Thyroid gland (tissue), 4 donors: ENCODE data around the gene CCR8. TPM values are rescaled to one million over a fixed set of nuclear protein-coding genes. Genes with fewer than 3 reads are reported as not detected.
"Not testable (repeated sequence)": the region's sequence is repeated elsewhere in the genome, so short reads cannot be mapped to it uniquely, and the experiment has no call there.

Experiments
- DNase-seq, 2 donors: peaks; one replicate each; pipeline ENCODE4 v3.0.0-alpha.2; 2019
- H3K27ac ChIP-seq, 3 donors: fragments of 200-600 bp; sonication (generic); 1 replicate in 2 of 3; 2 replicates in 1 of 3; pipeline ENCODE4 v1.5.1; 2016 to 2019; ENCODE audit warnings: mild to moderate bottlenecking in 1 of 3, moderate library complexity in 1 of 3
- H3K27me3 ChIP-seq: fragments of 200-600 bp; sonication (generic); one replicate; pipeline ENCODE4 v1.5.1; 2019
- H3K36me3 ChIP-seq, 2 donors: fragments of 200-600 bp; sonication (generic); one replicate each; pipeline ENCODE4 v1.5.1; 2016 to 2019
- H3K4me1 ChIP-seq, 2 donors: fragments of 200-600 bp; sonication (generic); one replicate each; pipeline ENCODE4 v1.5.1; 2017 to 2019
- H3K4me3 ChIP-seq, 3 donors: fragments of 200-600 bp; sonication (generic); replicated peaks in 1 of 3; 1 replicate in 2 of 3; 2 replicates in 1 of 3; pipeline ENCODE4 v1.5.1; 2016; ENCODE audit warnings: mild to moderate bottlenecking in 1 of 3
- H3K9me3 ChIP-seq: fragments of 200-600 bp; sonication (generic); one replicate; pipeline ENCODE4 v1.5.1; 2017
- CTCF ChIP-seq, 6 experiments: fragments of 200-600 bp in 3 of 6; fragments of 450-650 bp in 3 of 6; sonication (generic) in 3 of 6; IDR thresholded peaks; one replicate each; pipeline ENCODE4 v1.5.1; 2016 to 2019; ENCODE audit warnings: antibody characterized with exemption in 6 of 6, mild to moderate bottlenecking in 2 of 6, inconsistent platforms in 1 of 6, moderate library complexity in 1 of 6
- POLR2A ChIP-seq, 2 donors: fragments of 450-650 bp; IDR thresholded peaks; one replicate each; pipeline ENCODE4 v1.6.1; 2017; ENCODE audit warnings: antibody characterized with exemption in 2 of 2, mild to moderate bottlenecking in 2 of 2, moderate library complexity in 1 of 2
- WGBS, 2 donors: methylation state at CpG; one replicate each; pipeline ENCODE4 v1.1.5; 2017; 5-methylcytosine and 5-hydroxymethylcytosine counted together
- intact Hi-C: fragments of 100-400 bp; cut with DNase I; formaldehyde crosslinking; loops from one replicate; pipeline ENCODE4 v1.15.1; 2023
- total RNA-seq, 4 donors: library from RNA; depleted of rRNA; stranded (reverse); fragments of >200 nt; gene quantifications; one replicate each; pipeline ENCODE4 v1.2.3, GENCODE V29; 2016

Gene CCR8
- total RNA-seq, 4 donors from 2014 or later, result not detected

- WGBS, 2 donors, result 93 to 94% methylated on average over 1 of the region's 1 CpG
- TF ChIP-seq CTCF (IDR thresholded peaks at IDR 0.05) (no peak), POLR2A (IDR thresholded peaks at IDR 0.05) (no peak)
- no peaks in the 10 kb centered on the region for H3K9me3 ChIP-seq
- DNase-seq, result no peak
- no peaks in the 10 kb centered on the region for H3K4me1 ChIP-seq
- H3K4me3 ChIP-seq, result no peak overlapping the region
- intact Hi-C loops, result no loop called here
- no peaks in the 10 kb centered on the region for H3K36me3 ChIP-seq
- H3K27me3 ChIP-seq, result no peaks in the 10 kb centered on the region
- no peak overlapping the region for H3K27ac ChIP-seq
Measured at GRCh38 chr3:39315420-39315819, 14.1 kb upstream of the CCR8 start.

GRCh38 chr3:39317571-39318169, 11.8 kb upstream of the CCR8 start:
- Histone ChIP-seq H3K27ac (no peak overlapping the region), H3K4me1 (no peaks in the 10 kb centered on the region), H3K36me3 (no peaks in the 10 kb centered on the region), H3K9me3 (no peaks in the 10 kb centered on the region), H3K27me3 (no peaks in the 10 kb centered on the region), H3K4me3 (no peak overlapping the region)
- TF ChIP-seq POLR2A (IDR thresholded peaks at IDR 0.05) (no peak), CTCF (IDR thresholded peaks at IDR 0.05) (no peak)
- 94 to 96% methylated on average over 2 of the region's 2 CpGs for WGBS, 2 donors
- DNase-seq, result no peak
- intact Hi-C loops, result no loop called here

- intact Hi-C loops, result no loop called here
- Histone ChIP-seq H3K27me3 (no peaks in the 10 kb centered on the region), H3K36me3 (no peaks in the 10 kb centered on the region)
Measured at GRCh38 chr3:39318301-39318700, 11.2 kb upstream of the CCR8 start.

GRCh38 chr3:39319249-39319648, 10.3 kb upstream of the CCR8 start:
- intact Hi-C loops, result no loop called here
- no peak overlapping the region for H3K27ac ChIP-seq
- TF ChIP-seq CTCF (IDR thresholded peaks at IDR 0.05) (no peak), POLR2A (IDR thresholded peaks at IDR 0.05) (no peak)
- H3K4me3 ChIP-seq, result no peak overlapping the region
- no peak for DNase-seq
- no peaks in the 10 kb centered on the region for H3K9me3 ChIP-seq
- H3K36me3 ChIP-seq, result no peaks in the 10 kb centered on the region
- H3K27me3 ChIP-seq, result no peaks in the 10 kb centered on the region
- H3K4me1 ChIP-seq, result no peaks in the 10 kb centered on the region

More at GRCh38 chr3:39318301-39318700, 11.2 kb upstream of the CCR8 start:
- Histone ChIP-seq H3K4me3 (no peak overlapping the region), H3K27ac (no peak overlapping the region), H3K9me3 (no peaks in the 10 kb centered on the region), H3K4me1 (no peaks in the 10 kb centered on the region)
- WGBS, 2 donors, result 87 to 89% methylated on average over 1 of the region's 1 CpG
- DNase-seq, result no peak
- TF ChIP-seq CTCF (IDR thresholded peaks at IDR 0.05) (no peak), POLR2A (IDR thresholded peaks at IDR 0.05) (no peak)

GRCh38 chr3:39321574-39321983, 7.9 kb upstream of the CCR8 start:
- H3K4me1 ChIP-seq, H3K4me3 ChIP-seq, H3K36me3 ChIP-seq, intact Hi-C loops, H3K27ac ChIP-seq, H3K27me3 ChIP-seq, DNase-seq, H3K9me3 ChIP-seq: not testable (repeated sequence)
- WGBS, 2 donors, result 91 to 94% methylated on average over 2 of the region's 2 CpGs

- H3K4me3 ChIP-seq, H3K9me3 ChIP-seq, H3K36me3 ChIP-seq, H3K27ac ChIP-seq, H3K4me1 ChIP-seq, H3K27me3 ChIP-seq, intact Hi-C loops, DNase-seq: not testable (repeated sequence)
- WGBS, 2 donors, result 60 to 62% methylated on average over 3 of the region's 3 CpGs
Measured at GRCh38 chr3:39322209-39322715, 7.2 kb upstream of the CCR8 start.
